Measurements from ENCODE around the gene A1CF. TPM values are rescaled to one million over a fixed set of nuclear protein-coding genes. Genes with fewer than 3 reads are reported as not detected.

A1CF gene
- polyA plus RNA-seq, 3 donors = not detected

- Mint-ChIP-seq H3K4me3 (no peak overlapping the region), H3K4me1 (no peaks in the 10 kb centered on the region), H3K36me3 (no peaks in the 10 kb centered on the region), H3K27me3 (ENCODE audit: low read depth in 3 of 3) (no peaks in the 10 kb centered on the region), H3K27ac (no peak overlapping the region), H3K9me3 (peaks cover 0 to 7% (median 1%) of the 10 kb centered on the region in 7 donors)
- Histone ChIP-seq H3K4me1 (ENCODE audit: control insufficient read depth in 1 of 2, insufficient read depth in 2 of 2, low read length in 2 of 2) (no peaks in the 10 kb centered on the region), H2AFZ (ENCODE audit: insufficient read depth, low read depth, low read length, poor library complexity, severe bottlenecking) (no peak overlapping the region), H4K20me1 (ENCODE audit: insufficient read depth, low read length) (no peaks in the 10 kb centered on the region), H3K9me3 (replicated peaks in 1 of 2; ENCODE audit: control insufficient read depth in 1 of 2, insufficient read depth in 1 of 2, low read length in 2 of 2) (no peaks in the 10 kb centered on the region), H3K36me3 (replicated peaks in 1 of 2; ENCODE audit: control insufficient read depth in 1 of 2, insufficient read depth in 2 of 2, low read length in 2 of 2) (no peaks in the 10 kb centered on the region), H3K27me3 (ENCODE audit: control insufficient read depth in 2 of 2, insufficient read depth in 2 of 2, low read length in 2 of 2) (no peaks in the 10 kb centered on the region), H3K79me2 (ENCODE audit: insufficient read depth, low read length) (no peaks in the 10 kb centered on the region), H3K4me2 (replicated peaks; ENCODE audit: extremely low read depth, low read length, poor library complexity, severe bottlenecking) (no peak overlapping the region), H3K27ac (ENCODE audit: low read depth in 1 of 2, low read length in 2 of 2) (no peak overlapping the region), H3K4me3 (replicated peaks in 1 of 3; ENCODE audit: low read depth in 2 of 3, low read length in 3 of 3) (no peak overlapping the region), H3K9ac (ENCODE audit: insufficient read depth, low read length, poor library complexity, severe bottlenecking) (no peak overlapping the region)
- TF ChIP-seq, protein P1, sequence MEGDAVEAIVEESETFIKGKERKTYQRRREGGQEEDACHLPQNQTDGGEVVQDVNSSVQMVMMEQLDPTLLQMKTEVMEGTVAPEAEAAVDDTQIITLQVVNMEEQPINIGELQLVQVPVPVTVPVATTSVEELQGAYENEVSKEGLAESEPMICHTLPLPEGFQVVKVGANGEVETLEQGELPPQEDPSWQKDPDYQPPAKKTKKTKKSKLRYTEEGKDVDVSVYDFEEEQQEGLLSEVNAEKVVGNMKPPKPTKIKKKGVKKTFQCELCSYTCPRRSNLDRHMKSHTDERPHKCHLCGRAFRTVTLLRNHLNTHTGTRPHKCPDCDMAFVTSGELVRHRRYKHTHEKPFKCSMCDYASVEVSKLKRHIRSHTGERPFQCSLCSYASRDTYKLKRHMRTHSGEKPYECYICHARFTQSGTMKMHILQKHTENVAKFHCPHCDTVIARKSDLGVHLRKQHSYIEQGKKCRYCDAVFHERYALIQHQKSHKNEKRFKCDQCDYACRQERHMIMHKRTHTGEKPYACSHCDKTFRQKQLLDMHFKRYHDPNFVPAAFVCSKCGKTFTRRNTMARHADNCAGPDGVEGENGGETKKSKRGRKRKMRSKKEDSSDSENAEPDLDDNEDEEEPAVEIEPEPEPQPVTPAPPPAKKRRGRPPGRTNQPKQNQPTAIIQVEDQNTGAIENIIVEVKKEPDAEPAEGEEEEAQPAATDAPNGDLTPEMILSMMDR (IDR thresholded peaks at IDR 0.05) = no peak
- WGBS (ENCODE audit: insufficient coverage) = no CpG with 5 or more reads among the region's 1 CpG
- DNase-seq = no peak
- intact Hi-C loops (cut with micrococcal nuclease) = no loop called here
These were observed 55.4 kb downstream of the A1CF start for GRCh38 chr10:50830066-50830465.

- intact Hi-C loops (cut with micrococcal nuclease) = no loop called here
- H3K36me3 ChIP-seq (replicated peaks in 1 of 2; ENCODE audit: control insufficient read depth in 1 of 2, insufficient read depth in 2 of 2, low read length in 2 of 2) = no peaks in the 10 kb centered on the region
- H3K9me3 ChIP-seq (replicated peaks in 1 of 2; ENCODE audit: control insufficient read depth in 1 of 2, insufficient read depth in 1 of 2, low read length in 2 of 2) = no peaks in the 10 kb centered on the region
- no peak overlapping the region for H2AFZ ChIP-seq (ENCODE audit: insufficient read depth, low read depth, low read length, poor library complexity, severe bottlenecking)
- TF ChIP-seq, protein P1 (IDR thresholded peaks at IDR 0.05) = no peak
- no peak overlapping the region for H3K27ac ChIP-seq (ENCODE audit: low read depth in 1 of 2, low read length in 2 of 2)
- Mint-ChIP-seq H3K4me1 (no peaks in the 10 kb centered on the region), H3K27me3 (ENCODE audit: low read depth in 3 of 3) (peaks cover 0 to 2% (median 0%) of the 10 kb centered on the region in 3 donors), H3K27ac (no peak overlapping the region), H3K4me3 (no peak overlapping the region), H3K9me3 (peaks cover 0 to 5% (median 2%) of the 10 kb centered on the region in 7 donors), H3K36me3 (no peaks in the 10 kb centered on the region)
- DNase-seq = no peak
- H3K79me2 ChIP-seq (ENCODE audit: insufficient read depth, low read length) = no peaks in the 10 kb centered on the region
- H3K4me3 ChIP-seq (replicated peaks in 1 of 3; ENCODE audit: low read depth in 2 of 3, low read length in 3 of 3) = no peak overlapping the region
- H3K4me2 ChIP-seq (replicated peaks; ENCODE audit: extremely low read depth, low read length, poor library complexity, severe bottlenecking) = no peak overlapping the region
- H3K9ac ChIP-seq (ENCODE audit: insufficient read depth, low read length, poor library complexity, severe bottlenecking) = no peak overlapping the region
- no peaks in the 10 kb centered on the region for H4K20me1 ChIP-seq (ENCODE audit: insufficient read depth, low read length)
- H3K4me1 ChIP-seq (ENCODE audit: control insufficient read depth in 1 of 2, insufficient read depth in 2 of 2, low read length in 2 of 2) = no peaks in the 10 kb centered on the region
- no peaks in the 10 kb centered on the region for H3K27me3 ChIP-seq (ENCODE audit: control insufficient read depth in 2 of 2, insufficient read depth in 2 of 2, low read length in 2 of 2)
- no CpG with 5 or more reads among the region's 1 CpG for WGBS (ENCODE audit: insufficient coverage)
These were observed 60.6 kb downstream of the A1CF start for GRCh38 chr10:50824782-50825181.

Data from CD14-positive monocyte (primary cell).